Sigmoid colon (tissue), 7 donors: ENCODE measurements around the gene LTBP3. TPM values are rescaled to one million over a fixed set of nuclear protein-coding genes. Genes with fewer than 3 reads are reported as not detected.
"Not testable (repeated sequence)": the region's sequence is repeated elsewhere in the genome, so short reads cannot be mapped to it uniquely, and the experiment has no call there.

ENCODE experiments used
- DNase-seq: peaks from one replicate; pipeline ENCODE4 v3.0.0-alpha.2; 2019
- H3K27ac ChIP-seq, 4 donors: fragments of 200-600 bp; sonication (generic); one replicate each; pipeline ENCODE4 v1.5.1; 2016 to 2019; ENCODE audit warnings: mild to moderate bottlenecking in 1 of 4
- H3K27me3 ChIP-seq, 3 donors: fragments of 200-600 bp; sonication (generic); one replicate each; pipeline ENCODE4 v1.5.1; 2019; ENCODE audit warnings: mild to moderate bottlenecking in 1 of 3
- H3K36me3 ChIP-seq, 4 donors: fragments of 200-600 bp; sonication (generic); one replicate each; pipeline ENCODE4 v1.5.1; 2016 to 2019
- H3K4me1 ChIP-seq, 4 donors: fragments of 200-600 bp; sonication (generic); one replicate each; pipeline ENCODE4 v1.5.1; 2017 to 2019
- H3K4me3 ChIP-seq, 4 donors: fragments of 200-600 bp; sonication (generic); one replicate each; pipeline ENCODE4 v1.5.1; 2017 to 2019; ENCODE audit warnings: mild to moderate bottlenecking in 2 of 4, moderate library complexity in 1 of 4
- H3K9me3 ChIP-seq, 4 donors: fragments of 200-600 bp in 3 of 4; sonication (generic) in 3 of 4; one replicate each; pipeline versions ENCODE4 v1.5.1 to v1.6.1; 2013 to 2019
- CTCF ChIP-seq, 4 experiments: fragments of 450-650 bp in 3 of 4; fragments of 200-600 bp in 1 of 4; IDR thresholded peaks; one replicate each; pipeline ENCODE4 v1.5.1; 2016 to 2019; ENCODE audit warnings: antibody characterized with exemption in 4 of 4, mild to moderate bottlenecking in 3 of 4, moderate library complexity in 2 of 4
- EP300 ChIP-seq, 4 donors: sonication (generic); formaldehyde crosslinking; IDR thresholded peaks; one replicate each; pipeline ENCODE4 v1.6.1; 2017; ENCODE audit warnings: antibody characterized with exemption in 4 of 4
- POLR2A ChIP-seq, 2 donors: fragments of 450-650 bp; IDR thresholded peaks; one replicate each; pipeline ENCODE4 v1.6.1; 2016; ENCODE audit warnings: antibody characterized with exemption in 2 of 2, mild to moderate bottlenecking in 2 of 2, moderate library complexity in 2 of 2
- POLR2AphosphoS5 ChIP-seq, 4 donors: sonication (generic); formaldehyde crosslinking; IDR thresholded peaks; one replicate each; pipeline ENCODE4 v1.6.1; 2017; ENCODE audit warnings: antibody characterized with exemption in 4 of 4
- WGBS, 2 donors: extraction: QIAGEN DNeasy Blood & Tissue Kit; methylation state at CpG; one replicate each; pipeline ENCODE4 v1.1.7; 2013; 5-methylcytosine and 5-hydroxymethylcytosine counted together
- intact Hi-C: fragments of 100-400 bp; cut with DNase I; formaldehyde crosslinking; loops from one replicate; pipeline ENCODE4 v1.15.1; 2023
- polyA plus RNA-seq, 3 donors: library from polyadenylated mRNA; stranded (reverse); fragments of 200-250 nt; gene quantifications; one replicate each; pipeline ENCODE4 v1.2.3, GENCODE V29; 2013
- total RNA-seq, 4 donors: library from RNA; depleted of rRNA; stranded (reverse); fragments of >200 nt; gene quantifications; one replicate each; pipeline ENCODE4 v1.1.0, GENCODE V29; 2016
- donor health status: healthy with polysubstance abuse.
- donor health status: Bipolar disorder and iron deficiency.
- donor health status: healthy.

The LTBP3 gene
- total and polyA plus RNA-seq, 7 donors, result 3.9 to 268 (median 79.6) TPM

DNA sequence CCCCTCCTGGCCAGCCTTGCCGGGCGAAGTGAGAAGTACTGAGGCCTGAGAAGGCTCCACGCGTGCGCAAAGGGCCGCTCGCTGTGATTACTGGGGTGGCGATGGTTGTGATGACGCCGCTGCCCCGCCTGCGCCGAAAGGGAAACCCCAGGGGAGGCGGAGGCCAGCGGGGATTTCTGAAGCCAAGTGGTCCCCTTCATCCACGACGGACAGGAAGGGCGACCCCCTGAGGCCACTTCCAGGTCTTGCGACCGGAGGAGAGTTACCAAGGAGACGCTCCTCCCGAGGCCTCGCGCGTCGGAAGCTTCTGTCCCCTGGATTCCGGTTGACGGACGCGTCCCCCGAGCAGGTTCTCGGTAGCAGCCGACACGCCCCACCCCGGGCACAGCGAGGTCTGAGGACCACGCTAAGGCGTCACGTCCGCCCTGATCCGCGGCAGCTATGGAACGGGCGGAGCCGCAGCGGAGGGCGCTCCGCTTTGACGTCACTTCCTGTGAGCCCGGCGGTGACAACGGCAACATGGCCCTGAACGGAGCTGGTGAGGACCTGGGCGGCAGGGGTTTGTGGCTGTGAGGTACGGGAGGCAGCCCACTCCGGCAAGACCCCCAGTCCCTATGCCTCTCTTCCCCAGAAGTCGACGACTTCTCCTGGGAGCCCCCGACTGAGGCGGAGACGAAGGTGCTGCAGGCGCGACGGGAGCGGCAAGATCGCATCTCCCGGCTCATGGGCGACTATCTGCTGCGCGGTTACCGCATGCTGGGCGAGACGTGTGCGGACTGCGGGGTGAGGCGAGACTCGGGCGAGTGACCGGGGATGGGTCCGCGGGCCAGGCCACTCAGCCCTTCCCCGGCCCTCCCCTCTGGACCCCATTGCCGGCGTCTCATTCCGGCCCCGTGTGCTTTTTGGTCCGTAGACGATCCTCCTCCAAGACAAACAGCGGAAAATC, 12.1 kb upstream of the LTBP3 start, which contains the start of gene ZNRD2:
Gene ZNRD2 (plus strand): TSS at position 505 of the 946 bp plus-strand sequence. CDS start 15 bp downstream, at position 520.
- peak in 1 of 4 experiments; percentile 30 for TF ChIP-seq CTCF (IDR thresholded peaks at IDR 0.05)
- TF ChIP-seq POLR2AphosphoS5 (IDR thresholded peaks at IDR 0.05), result peak; percentile 89 to 98 (median 93)
- peak; percentile 48 to 78 for TF ChIP-seq POLR2A (IDR thresholded peaks at IDR 0.05)
- TF ChIP-seq EP300 (IDR thresholded peaks at IDR 0.05), result peak in 2 of 4 donors; percentile 67 to 72
- DNase-seq, result peak; percentile 100
- no peaks in the 10 kb centered on the region for H3K9me3 ChIP-seq
- H3K27ac ChIP-seq, result peak within 1 kb of the TSS; percentile 91 to 98 (median 98)
- intact Hi-C loops, result loop anchor here (5.0 kb wide), 2 partner anchors 148 to 287 kb away; partner anchors contain the start of genes CFL1 and NEAT1
- H3K4me1 ChIP-seq, result peaks cover 0 to 75% (median 58%) of the 10 kb centered on the region in 4 donors
- peak within 1 kb of the TSS; percentile 66 to 87 (median 74) for H3K4me3 ChIP-seq
- no peaks in the 10 kb centered on the region for H3K27me3 ChIP-seq
- WGBS, 2 donors, result 0% methylated on average over 89 of the region's 89 CpGs
- H3K36me3 ChIP-seq, result peaks cover 0 to 6% (median 0%) of the 10 kb centered on the region in 4 donors

DNA sequence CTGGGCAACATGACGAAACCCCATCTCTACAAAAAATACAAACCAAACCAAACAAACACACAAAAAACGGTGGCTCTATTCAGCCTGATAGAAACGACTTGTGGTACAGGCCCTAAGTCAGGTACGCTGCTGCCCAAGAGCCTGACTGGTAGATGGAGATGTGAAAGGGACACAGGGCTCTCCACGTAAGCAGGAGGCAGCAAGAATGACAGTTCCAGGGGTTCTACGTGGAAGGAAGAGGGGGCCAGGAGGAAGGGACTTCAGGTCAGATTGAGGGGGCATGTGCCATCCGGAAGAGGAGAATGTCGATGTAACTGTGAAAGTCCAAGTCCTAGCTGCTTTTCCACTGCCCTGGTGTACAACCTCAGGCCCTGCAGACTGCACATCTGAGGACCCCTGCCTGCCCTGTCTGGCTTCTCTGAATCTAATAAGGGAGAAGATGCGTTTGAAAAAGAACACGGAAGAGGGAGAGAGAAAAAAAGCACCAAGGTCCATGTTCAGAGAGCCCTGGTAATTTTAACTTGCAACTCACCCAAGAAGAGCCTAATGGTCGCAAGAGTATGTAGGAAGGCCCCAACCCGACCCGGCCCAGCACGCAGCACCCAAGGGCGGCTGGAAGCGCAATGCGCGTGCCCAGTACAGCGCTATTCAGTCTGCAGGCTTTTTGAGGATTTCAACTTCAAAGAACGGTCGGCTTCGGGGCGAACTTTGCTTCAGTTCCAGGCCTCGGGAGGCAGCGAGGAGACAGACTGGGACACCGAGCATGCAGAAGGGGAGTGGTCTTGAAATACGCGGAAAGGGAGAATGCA, 11.2 kb upstream of the LTBP3 start:
- H3K27ac ChIP-seq, result peak overlapping the region; percentile 91 to 98 (median 98)
- H3K4me1 ChIP-seq, result peaks cover 0 to 66% (median 50%) of the 10 kb centered on the region in 4 donors
- H3K27me3 ChIP-seq, result no peaks in the 10 kb centered on the region
- peak overlapping the region; percentile 66 to 87 (median 74) for H3K4me3 ChIP-seq
- no peaks in the 10 kb centered on the region for H3K9me3 ChIP-seq
- intact Hi-C loops, result no loop called here
- DNase-seq, result no peak
- TF ChIP-seq POLR2A (IDR thresholded peaks at IDR 0.05) (no peak), EP300 (IDR thresholded peaks at IDR 0.05) (no peak), POLR2AphosphoS5 (IDR thresholded peaks at IDR 0.05) (no peak)
- WGBS, 2 donors, result 3 to 7% methylated on average over 28 of the region's 28 CpGs
- H3K36me3 ChIP-seq, result peaks cover 0 to 6% (median 0%) of the 10 kb centered on the region in 4 donors

DNA sequence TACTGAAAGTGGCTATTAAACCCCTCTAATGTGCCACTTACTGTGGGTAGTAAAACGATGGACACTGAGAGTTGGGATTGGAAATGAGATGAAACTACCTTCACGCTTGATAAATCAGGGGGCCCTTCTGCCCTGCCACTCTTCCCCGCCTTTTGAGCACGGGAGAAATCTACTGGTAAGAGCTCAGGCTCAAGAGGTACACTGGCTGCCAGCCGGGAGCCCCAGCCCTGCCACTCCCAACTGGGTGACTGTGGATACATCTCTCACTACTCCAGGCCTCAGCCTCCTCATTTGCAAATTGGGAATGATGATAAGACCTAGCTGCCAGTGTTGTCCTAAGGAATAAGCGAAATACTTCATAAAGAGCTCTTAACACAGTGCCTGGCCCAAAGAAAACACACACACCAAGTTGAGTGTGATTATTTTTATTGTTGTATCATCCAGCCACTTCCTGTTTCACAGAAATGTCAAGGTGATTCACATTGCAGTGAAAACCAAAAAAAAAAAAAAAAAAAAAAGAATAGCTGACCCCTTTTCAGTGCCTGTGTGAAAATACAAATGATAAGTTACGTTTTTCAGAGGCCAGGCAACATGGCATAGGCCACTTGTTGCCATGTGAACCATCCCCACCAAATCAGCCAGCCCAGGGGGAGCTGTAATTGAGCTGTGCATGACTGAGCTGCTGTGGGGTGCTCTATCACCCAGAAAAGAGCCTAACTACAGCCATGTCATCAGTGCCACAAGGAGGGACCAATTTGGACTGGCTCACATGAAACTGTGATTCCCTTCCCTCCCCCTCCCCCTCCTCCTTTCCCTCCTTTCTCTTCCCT, 7.7 kb upstream of the LTBP3 start:
- Histone ChIP-seq H3K9me3 (no peaks in the 10 kb centered on the region), H3K27ac (peak overlapping the region; percentile 15 to 98 (median 26)), H3K4me3 (no peak overlapping the region), H3K36me3 (peaks cover 0 to 6% (median 0%) of the 10 kb centered on the region in 4 donors), H3K4me1 (peaks cover 0 to 45% (median 29%) of the 10 kb centered on the region in 4 donors), H3K27me3 (no peaks in the 10 kb centered on the region)
- no peak for TF ChIP-seq EP300 (IDR thresholded peaks at IDR 0.05)
- no peak for TF ChIP-seq CTCF (IDR thresholded peaks at IDR 0.05)
- TF ChIP-seq POLR2A (IDR thresholded peaks at IDR 0.05), result no peak
- DNase-seq, result no peak
- WGBS, 2 donors, result 66 to 77% methylated on average over 7 of the region's 7 CpGs
- intact Hi-C loops, result no loop called here

GRCh38 chr11:65564879-65565559, 6.9 kb upstream of the LTBP3 start:
- Histone ChIP-seq H3K4me1 (peaks cover 0 to 49% (median 35%) of the 10 kb centered on the region in 4 donors), H3K27ac (peak overlapping the region; percentile 4 to 98 (median 15))
- H3K27me3 ChIP-seq, DNase-seq, H3K9me3 ChIP-seq, H3K36me3 ChIP-seq, H3K4me3 ChIP-seq, intact Hi-C loops: not testable (repeated sequence)
- WGBS, 2 donors, result 79 to 90% methylated on average over 12 of the region's 12 CpGs
